Measurements from ENCODE around the gene IRX1. TPM values are rescaled to one million over a fixed set of nuclear protein-coding genes. Genes with fewer than 3 reads are reported as not detected.

Gene IRX1
- total and polyA plus RNA-seq, 2 of the 13 experiments (the other 11 are each of a cell fraction or from before 2014, with no cell fraction given): not detected

GRCh38 chr5:3598207-3598606, 2.6 kb downstream of the IRX1 start (continued):
- TF ChIP-seq ZNF567 (CRISPR knock-in tag; IDR thresholded peaks at IDR 0.05; ENCODE audit: borderline replicate concordance): no peak
- TF ChIP-seq TRAFD1 (CRISPR knock-in tag; IDR thresholded peaks at IDR 0.05; ENCODE audit: borderline replicate concordance): no peak
- no peak for TF ChIP-seq ZNF749 (CRISPR knock-in tag; IDR thresholded peaks at IDR 0.05; ENCODE audit: borderline replicate concordance)
- TF ChIP-seq ZNF784 (CRISPR knock-in tag; IDR thresholded peaks at IDR 0.05; ENCODE audit: borderline replicate concordance): no peak
- TF ChIP-seq ZNF142 (CRISPR knock-in tag; IDR thresholded peaks at IDR 0.05): no peak
- TF ChIP-seq ZNF644 (CRISPR knock-in tag; IDR thresholded peaks at IDR 0.05; ENCODE audit: low read depth): no peak

Data from HepG2 (cell line).